HEK293 (cell line): ENCODE measurements around the gene FKTN.
A peak's percentile ranks its signal among the peaks of the same experiment; 100 is the strongest.

Experiments
- CTCF ChIA-PET: fragments of 350-600 bp; formaldehyde crosslinking; extraction: SDS; loops from one replicate; lab custom pipeline; 2021; ENCODE audit warnings: antibody characterized with exemption; lab: Yijun Ruan, JAX
- POLR2A ChIA-PET: fragments of 300-600 bp; formaldehyde crosslinking; extraction: SDS; loops from one replicate; lab custom pipeline; 2020; ENCODE audit warnings: antibody characterized with exemption, inconsistent platforms; lab: Yijun Ruan, JAX
- H3K27ac ChIP-seq: fragments of 200-500 bp; sonication (Bioruptor generic); 2 replicates; pipeline ENCODE4 v1.5.1; 2014; ENCODE audit warnings: low read depth, low read length, control low read depth, inconsistent platforms; ENCODE audit errors: extremely low read depth
- H3K36me3 ChIP-seq, 2 experiments: fragments of 200-500 bp in 1 of 2; sonication (Bioruptor generic) in 1 of 2; 1 replicate in 1 of 2; 2 replicates in 1 of 2; pipeline ENCODE4 v1.5.1; 2014 to 2017; ENCODE audit warnings: inconsistent platforms in 2 of 2, low read length in 2 of 2; ENCODE audit not compliant: control insufficient read depth in 2 of 2, insufficient read depth in 1 of 2
- H3K4me1 ChIP-seq: fragments of 200-500 bp; sonication (Bioruptor generic); 2 replicates; pipeline ENCODE4 v1.5.1; 2014; ENCODE audit warnings: mild to moderate bottlenecking, low read length, inconsistent platforms; ENCODE audit not compliant: control insufficient read depth, insufficient read depth
- H3K4me3 ChIP-seq: 2 replicates; pipeline ENCODE4 v1.5.1; 2011; ENCODE audit warnings: low read depth, mild to moderate bottlenecking, control low read depth, low read length, moderate library complexity
- H3K9me3 ChIP-seq: fragments of 200-500 bp; sonication (Bioruptor generic); 2 replicates; pipeline ENCODE4 v1.5.1; 2014; ENCODE audit warnings: low read depth, low read length, inconsistent platforms; ENCODE audit not compliant: control insufficient read depth, insufficient read depth
- ATF2 ChIP-seq: fragments of 450-650 bp; formaldehyde crosslinking; IDR thresholded peaks from 2 replicates; pipeline ENCODE4 v1.5.1; 2016; ENCODE audit warnings: missing biosample characterization, missing genetic modification characterization, low read depth
- BCL6B ChIP-seq: fragments of 450-650 bp; formaldehyde crosslinking; IDR thresholded peaks from 2 replicates; pipeline ENCODE4 v1.5.1; 2017; ENCODE audit warnings: missing biosample characterization, missing genetic modification characterization
- GLIS1 ChIP-seq: fragments of 450-650 bp; formaldehyde crosslinking; IDR thresholded peaks from 2 replicates; pipeline ENCODE4 v1.5.1; 2016; ENCODE audit warnings: missing biosample characterization, missing genetic modification characterization
- KLF16 ChIP-seq: fragments of 450-650 bp; formaldehyde crosslinking; IDR thresholded peaks from 2 replicates; pipeline ENCODE4 v1.5.1; 2017; ENCODE audit warnings: missing biosample characterization, missing genetic modification characterization
- PRDM2 ChIP-seq: fragments of 450-650 bp; formaldehyde crosslinking; IDR thresholded peaks from 2 replicates; pipeline ENCODE4 v1.5.1; 2016; ENCODE audit warnings: missing biosample characterization, missing genetic modification characterization, borderline replicate concordance
- ZBTB21 ChIP-seq: fragments of 450-650 bp; formaldehyde crosslinking; IDR thresholded peaks from 2 replicates; pipeline ENCODE4 v1.5.1; 2017; ENCODE audit warnings: missing biosample characterization, missing genetic modification characterization
- ZNF19 ChIP-seq: fragments of 450-650 bp; formaldehyde crosslinking; IDR thresholded peaks from 2 replicates; pipeline ENCODE4; 2016; ENCODE audit warnings: missing biosample characterization, missing genetic modification characterization, low read depth
- ZNF324 ChIP-seq: fragments of 450-650 bp; formaldehyde crosslinking; IDR thresholded peaks from 2 replicates; pipeline ENCODE4 v1.5.1; 2016; ENCODE audit warnings: missing biosample characterization, missing genetic modification characterization
- ZNF341 ChIP-seq: fragments of 450-650 bp; formaldehyde crosslinking; IDR thresholded peaks from 2 replicates; pipeline ENCODE4; 2016; ENCODE audit warnings: low read depth, missing biosample characterization, missing genetic modification characterization
- ZNF555 ChIP-seq: fragments of 450-650 bp; formaldehyde crosslinking; conservative IDR thresholded peaks from 2 replicates; pipeline ENCODE4 v1.5.1; 2017; ENCODE audit warnings: missing biosample characterization, mild to moderate bottlenecking, missing genetic modification characterization, inconsistent platforms

Gene FKTN

GRCh38 chr9:105658351-105658750 is 100.4 kb downstream of the FKTN start (continued):
- TF ChIP-seq PRDM2 (tag by site-specific recombination) (no peak), ATF2 (no peak)

GRCh38 chr9:105661011-105661410 is 103.1 kb downstream of the FKTN start:
- Histone ChIP-seq H3K4me3 (no peak overlapping the region), H3K9me3 (no peaks in the 10 kb centered on the region), H3K27ac (no peak overlapping the region), H3K36me3 (no peaks in the 10 kb centered on the region), H3K4me1 (peaks cover 6% of the 10 kb centered on the region)
- ChIA-PET POLR2A (no interaction called here), CTCF (interaction anchor here (0.7 kb wide), 1 partner anchor 108 kb away, joined by 3 read pairs; no protein-coding TSS in a partner anchor)
- TF ChIP-seq ZNF19 (tag by site-specific recombination) (no peak), ZNF324 (tag by site-specific recombination) (no peak), ZNF555 (no peak), ZBTB21 (tag by site-specific recombination) (no peak)

- no peaks in the 10 kb centered on the region for H3K36me3 ChIP-seq
- H3K4me1 ChIP-seq: peaks cover 6% of the 10 kb centered on the region; the same call in 1 of the 2 replicates
- H3K27ac ChIP-seq: no peak within 1 kb of the TSS
- POLR2A ChIA-PET: no interaction called here
- 0 out of 2 replicates have a peak, but pooled peaks have one; percentile 8 for TF ChIP-seq GLIS1 (tag by site-specific recombination)
- TF ChIP-seq ZNF341 (tag by site-specific recombination): peak; percentile 34; the same call in 1 of the 2 replicates
- no peak for TF ChIP-seq BCL6B
- no peak for TF ChIP-seq KLF16 (tag by site-specific recombination)
- CTCF ChIA-PET: no interaction called here
- no peak within 1 kb of the TSS for H3K4me3 ChIP-seq
- H3K9me3 ChIP-seq: no peaks in the 10 kb centered on the region
Measured at GRCh38 chr9:105662184-105663104, 104.5 kb downstream of the FKTN start, which contains the start of gene TAL2. TSS of gene TAL2 (plus strand) at chr9:105662457. CDS start at chr9:105662497, 40 bp downstream.
